OCI-M2 (cell line): ENCODE measurements around the gene SYNRG.

Experiments
- DNase-seq: peaks from one replicate; lab custom pipeline; 2025; ENCODE audit not compliant: unreplicated experiment; lab: John Stamatoyannopoulos, UW

SYNRG gene

DNA sequence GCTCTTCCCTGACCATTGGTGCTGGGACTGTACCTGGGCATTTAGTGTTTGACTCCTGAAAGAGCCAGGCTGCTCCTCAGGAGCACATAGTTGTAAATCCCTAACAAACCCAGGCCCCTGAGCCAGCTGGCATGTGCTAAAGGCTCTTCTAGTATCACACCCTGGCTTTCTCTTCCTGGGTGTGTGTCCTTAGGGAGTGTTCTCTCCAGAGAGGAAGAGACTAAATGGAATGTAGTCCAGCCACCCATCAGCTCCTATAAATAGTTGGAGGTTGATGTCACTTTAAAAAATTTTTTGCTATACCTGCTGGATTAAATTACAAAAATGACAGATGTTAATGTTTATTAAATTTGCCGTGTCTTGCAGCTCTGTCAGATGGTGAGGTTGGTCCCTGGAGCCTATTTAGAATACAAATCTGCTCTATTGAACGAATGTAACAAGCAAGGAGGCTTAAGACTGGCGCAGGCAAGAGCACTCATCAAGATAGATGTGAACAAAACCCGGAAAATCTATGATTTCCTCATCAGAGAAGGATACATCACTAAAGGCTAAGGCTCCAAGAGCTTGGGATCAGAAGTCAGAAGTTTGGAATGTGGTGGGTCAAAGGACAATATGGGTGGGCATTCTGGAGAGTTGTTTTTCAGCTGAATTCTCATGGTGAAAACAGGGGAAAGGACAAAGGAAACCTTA, 132.6 kb downstream of the SYNRG start:
- no peak for DNase-seq

DNA sequence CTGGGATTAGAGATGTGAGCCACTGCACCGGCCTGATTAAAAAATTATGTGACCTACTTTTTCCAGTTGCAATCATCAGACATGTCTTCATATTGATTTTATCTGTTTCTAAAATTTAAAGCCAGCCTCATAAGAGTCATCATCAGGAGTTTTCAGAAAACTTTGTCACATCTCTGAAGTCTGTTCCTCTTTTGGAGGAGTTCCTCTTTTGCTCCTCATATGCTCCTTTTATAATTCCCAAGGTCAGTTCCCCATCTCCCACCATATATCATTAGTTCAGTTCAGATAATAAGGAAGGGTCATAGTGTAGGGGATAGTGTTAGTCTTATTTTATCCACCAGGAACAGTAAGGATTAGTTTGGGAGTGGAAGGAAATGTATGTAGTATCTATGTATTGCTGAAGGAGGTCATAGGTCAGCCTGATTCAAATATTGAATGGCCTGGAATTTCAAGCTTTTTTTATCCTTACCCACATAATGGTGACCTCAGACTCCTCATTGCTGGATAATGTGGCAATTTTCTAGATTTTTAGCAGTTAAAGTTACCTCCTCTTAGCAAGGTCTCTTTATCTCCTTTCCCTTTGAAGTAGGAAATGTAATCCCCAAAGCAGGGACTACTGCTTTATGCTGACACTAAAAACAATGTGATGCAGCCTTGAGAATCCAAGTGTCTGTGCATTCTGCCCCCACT, 133.3 kb downstream of the SYNRG start:
- DNase-seq, result no peak

DNA sequence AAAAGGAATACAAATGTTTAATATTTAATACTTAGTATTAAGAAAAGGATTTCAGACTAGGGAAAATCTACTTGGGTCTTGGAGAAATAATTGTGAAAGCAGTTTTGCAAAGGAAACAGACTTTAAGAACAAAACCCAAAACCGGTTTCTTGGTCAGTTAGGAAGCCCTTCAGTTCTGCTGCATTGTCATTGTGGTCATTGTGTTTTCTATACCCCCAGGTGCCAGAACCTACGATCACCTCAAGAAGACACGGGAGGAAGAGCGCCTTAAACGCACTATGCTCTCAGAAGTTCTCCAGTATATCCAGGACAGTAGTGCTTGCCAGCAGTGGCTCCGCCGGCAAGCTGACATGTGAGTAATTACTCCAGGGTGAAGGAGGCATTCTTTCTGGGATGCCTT, 139.0 kb downstream of the SYNRG start:
- no peak for DNase-seq

DNA sequence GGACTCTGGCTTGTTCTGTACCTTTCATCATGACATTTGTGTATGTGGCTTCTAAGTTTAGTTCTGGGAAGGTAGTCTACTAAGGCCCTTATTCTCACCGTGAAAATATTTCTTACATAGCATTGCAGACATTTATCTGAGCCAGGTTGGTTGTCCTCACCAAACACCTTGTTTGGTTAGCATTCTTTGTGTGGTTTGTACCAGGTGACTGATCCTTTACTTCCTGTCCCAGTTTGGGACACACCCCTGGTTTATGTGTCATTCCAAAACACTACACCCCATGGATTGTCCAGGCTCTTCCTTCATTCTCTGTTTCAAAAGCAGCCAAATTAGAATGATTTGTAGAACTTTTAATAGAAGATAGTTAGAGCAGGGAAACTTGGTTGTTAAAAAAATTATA, 142.7 kb downstream of the SYNRG start:
- no peak for DNase-seq

DNA sequence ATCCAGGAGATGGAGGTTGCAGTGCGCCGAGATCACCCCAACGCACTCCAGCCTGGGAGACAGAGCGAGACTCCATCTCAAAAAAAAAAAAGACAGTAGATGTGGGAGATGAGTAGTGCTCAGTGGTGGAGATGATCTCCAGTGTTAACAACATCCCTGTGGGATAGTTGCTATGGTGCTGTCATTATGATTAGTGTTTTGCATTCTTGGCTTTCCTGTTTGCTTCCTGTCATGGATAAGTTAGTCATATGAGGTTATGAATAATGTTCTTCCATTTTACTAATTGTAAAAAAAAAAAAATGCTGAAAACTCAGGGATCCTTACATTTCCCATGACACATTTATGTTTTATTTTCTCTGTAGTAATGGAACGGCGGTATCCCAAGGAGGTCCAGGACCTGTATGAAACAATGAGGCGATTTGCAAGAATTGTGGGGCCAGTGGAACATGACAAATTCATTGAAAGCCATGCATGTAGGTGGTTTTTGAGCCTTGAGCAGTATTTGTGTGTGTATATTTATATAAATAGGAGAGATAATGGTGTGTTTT, 144.1 kb downstream of the SYNRG start:
- DNase-seq, result no peak
